ENCODE results near the gene ERCC5. TPM values are rescaled to one million over a fixed set of nuclear protein-coding genes. Genes with fewer than 3 reads are reported as not detected.

Gene ERCC5
- total and polyA plus RNA-seq, 2 donors (not counting 1 experiment from before 2014, with no cell fraction given) = 34.7 to 88.3 TPM

- Mint-ChIP-seq H3K4me3 (no peak overlapping the region), H3K27me3 (no peaks in the 10 kb centered on the region), H3K4me1 (no peaks in the 10 kb centered on the region), H3K9me3 (ENCODE audit: insufficient read depth) (no peaks in the 10 kb centered on the region), H3K27ac (no peak overlapping the region)
- no peaks in the 10 kb centered on the region for H3K27me3 ChIP-seq (replicated peaks in 1 of 4; ENCODE audit: control extremely low read depth in 1 of 4, control insufficient read depth in 3 of 4, insufficient read depth in 4 of 4, low read length in 3 of 4)
- no CpG with 5 or more reads among the region's 4 CpGs for WGBS (ENCODE audit: insufficient coverage)
- TF ChIP-seq, protein P1, sequence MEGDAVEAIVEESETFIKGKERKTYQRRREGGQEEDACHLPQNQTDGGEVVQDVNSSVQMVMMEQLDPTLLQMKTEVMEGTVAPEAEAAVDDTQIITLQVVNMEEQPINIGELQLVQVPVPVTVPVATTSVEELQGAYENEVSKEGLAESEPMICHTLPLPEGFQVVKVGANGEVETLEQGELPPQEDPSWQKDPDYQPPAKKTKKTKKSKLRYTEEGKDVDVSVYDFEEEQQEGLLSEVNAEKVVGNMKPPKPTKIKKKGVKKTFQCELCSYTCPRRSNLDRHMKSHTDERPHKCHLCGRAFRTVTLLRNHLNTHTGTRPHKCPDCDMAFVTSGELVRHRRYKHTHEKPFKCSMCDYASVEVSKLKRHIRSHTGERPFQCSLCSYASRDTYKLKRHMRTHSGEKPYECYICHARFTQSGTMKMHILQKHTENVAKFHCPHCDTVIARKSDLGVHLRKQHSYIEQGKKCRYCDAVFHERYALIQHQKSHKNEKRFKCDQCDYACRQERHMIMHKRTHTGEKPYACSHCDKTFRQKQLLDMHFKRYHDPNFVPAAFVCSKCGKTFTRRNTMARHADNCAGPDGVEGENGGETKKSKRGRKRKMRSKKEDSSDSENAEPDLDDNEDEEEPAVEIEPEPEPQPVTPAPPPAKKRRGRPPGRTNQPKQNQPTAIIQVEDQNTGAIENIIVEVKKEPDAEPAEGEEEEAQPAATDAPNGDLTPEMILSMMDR (IDR thresholded peaks at IDR 0.05) = no peak
- no peak for TF ChIP-seq EZH2 (IDR thresholded peaks at IDR 0.05; ENCODE audit: borderline replicate concordance, insufficient read depth, low read depth, low read length, poor library complexity, severe bottlenecking)
- no peaks in the 10 kb centered on the region for H4K20me1 ChIP-seq (ENCODE audit: control insufficient read depth, insufficient read depth, low read length, poor library complexity, severe bottlenecking)
- ATAC-seq (ENCODE audit: low read depth) = no peak
- POLR2A ChIA-PET = no interaction called here
- no peak for DNase-seq
- H3K4me1 ChIP-seq (ENCODE audit: control insufficient read depth in 2 of 2, insufficient read depth in 2 of 2, low read length in 2 of 2) = no peaks in the 10 kb centered on the region
- H3K79me2 ChIP-seq (ENCODE audit: control insufficient read depth, insufficient read depth, low read length) = no peaks in the 10 kb centered on the region
- H2AFZ ChIP-seq (ENCODE audit: insufficient read depth, low read depth, low read length, poor library complexity, severe bottlenecking) = no peak overlapping the region
- H3K27ac ChIP-seq (ENCODE audit: low read length in 2 of 2) = no peak overlapping the region
- H3K36me3 ChIP-seq (replicated peaks in 1 of 2; ENCODE audit: control extremely low read depth in 1 of 2, control insufficient read depth in 1 of 2, extremely low read depth in 1 of 2, insufficient read depth in 2 of 2, low read length in 1 of 2) = peaks cover 4 to 8% of the 10 kb centered on the region in 2 experiments
- intact Hi-C loops (cut with micrococcal nuclease) = no loop called here
- no peak overlapping the region for H3K9ac ChIP-seq (ENCODE audit: low read length)
- H3K9me3 ChIP-seq (ENCODE audit: control extremely low read depth in 1 of 3, control insufficient read depth in 2 of 3, insufficient read depth in 1 of 3, low read length in 2 of 3) = no peaks in the 10 kb centered on the region
- no peak overlapping the region for H3K4me3 ChIP-seq (ENCODE audit: control extremely low read depth in 1 of 5, extremely low read depth in 1 of 5, insufficient read depth in 1 of 5, low read depth in 2 of 5, low read length in 4 of 5)
- H3K4me2 ChIP-seq (replicated peaks; ENCODE audit: low read depth, low read length, poor library complexity, severe bottlenecking) = no peak overlapping the region
- CTCF ChIA-PET = no interaction called here
Observed at GRCh38 chr13:102881819-102882686, 36.2 kb downstream of the ERCC5 start.

DNA sequence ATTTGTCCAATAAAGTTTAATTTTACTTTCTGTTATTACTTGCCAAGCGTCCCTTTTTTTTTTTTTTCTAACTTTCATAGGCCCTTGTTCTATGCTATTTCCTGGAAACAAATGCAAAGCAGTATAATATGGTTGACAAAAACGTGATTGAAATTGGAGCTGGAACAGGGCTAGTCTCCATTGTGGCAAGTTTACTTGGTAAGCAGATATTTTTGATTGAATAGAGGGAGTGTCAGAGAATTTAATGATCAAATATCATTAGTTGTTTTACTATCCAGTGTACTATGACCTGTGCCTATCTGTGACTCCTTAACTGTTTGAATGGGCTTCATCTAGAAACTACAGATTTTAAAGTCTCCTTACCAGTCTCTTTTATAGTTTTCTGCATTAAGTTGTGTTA, 46.7 kb downstream of the ERCC5 start:
- DNase-seq (no peak), ATAC-seq (ENCODE audit: low read depth) (no peak)
- POLR2A ChIA-PET = no interaction called here
- Histone ChIP-seq H3K4me1 (ENCODE audit: control insufficient read depth in 2 of 2, insufficient read depth in 2 of 2, low read length in 2 of 2) (no peaks in the 10 kb centered on the region), H3K36me3 (replicated peaks in 1 of 2; ENCODE audit: control extremely low read depth in 1 of 2, control insufficient read depth in 1 of 2, extremely low read depth in 1 of 2, insufficient read depth in 2 of 2, low read length in 1 of 2) (no peaks in the 10 kb centered on the region), H3K79me2 (ENCODE audit: control insufficient read depth, insufficient read depth, low read length) (no peaks in the 10 kb centered on the region), H3K9ac (ENCODE audit: low read length) (no peak overlapping the region), H3K27ac (ENCODE audit: low read length in 2 of 2) (no peak overlapping the region), H3K9me3 (ENCODE audit: control extremely low read depth in 1 of 3, control insufficient read depth in 2 of 3, insufficient read depth in 1 of 3, low read length in 2 of 3) (no peaks in the 10 kb centered on the region), H3K4me2 (replicated peaks; ENCODE audit: low read depth, low read length, poor library complexity, severe bottlenecking) (no peak overlapping the region), H3K27me3 (replicated peaks in 1 of 4; ENCODE audit: control extremely low read depth in 1 of 4, control insufficient read depth in 3 of 4, insufficient read depth in 4 of 4, low read length in 3 of 4) (no peaks in the 10 kb centered on the region), H2AFZ (ENCODE audit: insufficient read depth, low read depth, low read length, poor library complexity, severe bottlenecking) (no peak overlapping the region), H3K4me3 (ENCODE audit: control extremely low read depth in 1 of 5, extremely low read depth in 1 of 5, insufficient read depth in 1 of 5, low read depth in 2 of 5, low read length in 4 of 5) (no peak overlapping the region), H4K20me1 (ENCODE audit: control insufficient read depth, insufficient read depth, low read length, poor library complexity, severe bottlenecking) (no peaks in the 10 kb centered on the region)
- no peak overlapping the region for H3K27ac Mint-ChIP-seq
- no peaks in the 10 kb centered on the region for H3K9me3 Mint-ChIP-seq (ENCODE audit: insufficient read depth)
- CTCF ChIA-PET = interaction anchor here (0.7 kb wide), 1 partner anchor 14 kb away, joined by 4 read pairs; no protein-coding TSS in a partner anchor
- H3K27me3 Mint-ChIP-seq = no peaks in the 10 kb centered on the region
- WGBS (ENCODE audit: insufficient coverage) = no CpG with 5 or more reads among the region's 2 CpGs
- H3K4me1 Mint-ChIP-seq = no peaks in the 10 kb centered on the region
- TF ChIP-seq, protein P1 (IDR thresholded peaks at IDR 0.05) = no peak
- TF ChIP-seq EZH2 (IDR thresholded peaks at IDR 0.05; ENCODE audit: borderline replicate concordance, insufficient read depth, low read depth, low read length, poor library complexity, severe bottlenecking) = no peak
- intact Hi-C loops (cut with micrococcal nuclease) = no loop called here
- no peak overlapping the region for H3K4me3 Mint-ChIP-seq
